ENCODE results near the gene ADGRE2.

The ADGRE2 gene

DNA sequence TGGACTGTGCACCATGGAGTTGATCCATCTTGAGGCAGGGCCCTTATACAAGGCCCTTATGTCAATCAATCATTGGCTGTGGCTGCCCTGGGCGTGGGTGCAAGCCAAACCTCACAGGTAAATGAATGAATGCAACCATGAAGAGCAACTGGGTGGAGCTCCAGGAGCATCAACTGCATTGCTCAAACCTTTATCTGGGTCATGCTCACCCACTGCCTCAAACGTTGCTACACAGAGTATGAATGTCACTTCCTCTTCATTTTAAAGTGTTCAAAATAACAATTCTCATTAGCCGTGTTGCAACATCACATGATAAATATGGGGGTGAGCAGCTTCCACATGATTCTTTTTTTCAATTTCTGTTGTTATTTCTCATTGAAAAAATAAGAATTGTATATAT, 94.9 kb downstream of the ADGRE2 start:
- no peak overlapping the region for H3K4me3 ChIP-seq (ENCODE audit: insufficient read length, low read depth)

More for the DNA sequence above, 94.9 kb downstream of the ADGRE2 start:
- Histone ChIP-seq H3K9me3 (ENCODE audit: insufficient read depth, low read length) (no peaks in the 10 kb centered on the region), H3K4me1 (ENCODE audit: insufficient read depth, insufficient read length) (no peaks in the 10 kb centered on the region), H3K9ac (ENCODE audit: insufficient read length, low read depth) (no peak overlapping the region), H3K27me3 (ENCODE audit: insufficient read depth, insufficient read length) (peaks cover 3% of the 10 kb centered on the region), H3K36me3 (ENCODE audit: insufficient read depth, insufficient read length, low read length) (no peaks in the 10 kb centered on the region)
- DNase-seq (ENCODE audit: low read depth, low spot score): no peak
- TF ChIP-seq YY1 (IDR thresholded peaks at IDR 0.05; ENCODE audit: insufficient read depth, insufficient read length) (no peak), SUZ12 (IDR thresholded peaks at IDR 0.05; ENCODE audit: extremely low read depth, insufficient read depth, insufficient read length) (no peak), ZNF274 (IDR thresholded peaks at IDR 0.05; ENCODE audit: low read depth, low read length) (no peak)
